HEK293 (cell line): ENCODE data around the gene SAV1.

Source experiments
- CTCF ChIA-PET: fragments of 350-600 bp; formaldehyde crosslinking; extraction: SDS; loops from one replicate; lab custom pipeline; 2021; ENCODE audit warnings: antibody characterized with exemption; lab: Yijun Ruan, JAX
- POLR2A ChIA-PET: fragments of 300-600 bp; formaldehyde crosslinking; extraction: SDS; loops from one replicate; lab custom pipeline; 2020; ENCODE audit warnings: antibody characterized with exemption, inconsistent platforms; lab: Yijun Ruan, JAX
- H3K27ac ChIP-seq: fragments of 200-500 bp; sonication (Bioruptor generic); 2 replicates; pipeline ENCODE4 v1.5.1; 2014; ENCODE audit warnings: low read depth, low read length, control low read depth, inconsistent platforms; ENCODE audit errors: extremely low read depth
- H3K36me3 ChIP-seq, 2 experiments: fragments of 200-500 bp in 1 of 2; sonication (Bioruptor generic) in 1 of 2; 1 replicate in 1 of 2; 2 replicates in 1 of 2; pipeline ENCODE4 v1.5.1; 2014 to 2017; ENCODE audit warnings: inconsistent platforms in 2 of 2, low read length in 2 of 2; ENCODE audit not compliant: control insufficient read depth in 2 of 2, insufficient read depth in 1 of 2
- H3K4me1 ChIP-seq: fragments of 200-500 bp; sonication (Bioruptor generic); 2 replicates; pipeline ENCODE4 v1.5.1; 2014; ENCODE audit warnings: mild to moderate bottlenecking, low read length, inconsistent platforms; ENCODE audit not compliant: control insufficient read depth, insufficient read depth
- H3K4me3 ChIP-seq: 2 replicates; pipeline ENCODE4 v1.5.1; 2011; ENCODE audit warnings: low read depth, mild to moderate bottlenecking, control low read depth, low read length, moderate library complexity
- H3K9me3 ChIP-seq: fragments of 200-500 bp; sonication (Bioruptor generic); 2 replicates; pipeline ENCODE4 v1.5.1; 2014; ENCODE audit warnings: low read depth, low read length, inconsistent platforms; ENCODE audit not compliant: control insufficient read depth, insufficient read depth
- PRDM1 ChIP-seq: fragments of 450-650 bp; formaldehyde crosslinking; IDR thresholded peaks from 2 replicates; pipeline ENCODE4; 2016; ENCODE audit warnings: missing biosample characterization, missing genetic modification characterization
- RBAK ChIP-seq: fragments of 450-650 bp; formaldehyde crosslinking; IDR thresholded peaks from 2 replicates; pipeline ENCODE4 v1.5.1; 2016; ENCODE audit warnings: missing biosample characterization, missing genetic modification characterization
- ZBTB20 ChIP-seq: fragments of 450-650 bp; formaldehyde crosslinking; IDR thresholded peaks from 2 replicates; pipeline ENCODE4 v1.5.1; 2016; ENCODE audit warnings: missing biosample characterization, missing genetic modification characterization
- ZFP37 ChIP-seq: fragments of 450-650 bp; formaldehyde crosslinking; IDR thresholded peaks from 2 replicates; pipeline ENCODE4 v1.5.1; 2016; ENCODE audit warnings: missing biosample characterization, missing genetic modification characterization
- ZNF112 ChIP-seq: fragments of 450-650 bp; formaldehyde crosslinking; IDR thresholded peaks from 2 replicates; pipeline ENCODE4 v1.5.0; 2017; ENCODE audit warnings: missing biosample characterization, missing genetic modification characterization
- ZNF184 ChIP-seq: fragments of 450-650 bp; IDR thresholded peaks from 2 replicates; pipeline ENCODE4 v1.5.1; 2018; ENCODE audit warnings: missing biosample characterization, mild to moderate bottlenecking, missing genetic modification characterization
- ZNF2 ChIP-seq: fragments of 450-650 bp; formaldehyde crosslinking; IDR thresholded peaks from 2 replicates; pipeline ENCODE4 v1.5.1; 2016; ENCODE audit warnings: missing biosample characterization, missing genetic modification characterization
- ZNF362 ChIP-seq: fragments of 450-650 bp; formaldehyde crosslinking; IDR thresholded peaks from 2 replicates; pipeline ENCODE4 v1.5.1; 2016; ENCODE audit warnings: missing biosample characterization, missing genetic modification characterization
- ZNF768 ChIP-seq: fragments of 450-650 bp; formaldehyde crosslinking; IDR thresholded peaks from 2 replicates; pipeline ENCODE4 v1.5.1; 2018; ENCODE audit warnings: missing biosample characterization, mild to moderate bottlenecking, missing genetic modification characterization
- ZXDB ChIP-seq: fragments of 450-650 bp; formaldehyde crosslinking; IDR thresholded peaks from 2 replicates; pipeline ENCODE4 v1.5.1; 2016; ENCODE audit warnings: missing biosample characterization, missing genetic modification characterization

SAV1 gene

GRCh38 chr14:50598765-50599164 is 69.3 kb downstream of the SAV1 start (continued):
- TF ChIP-seq ZBTB20 (tag by site-specific recombination), result no peak
- TF ChIP-seq ZFP37 (tag by site-specific recombination), result no peak
- TF ChIP-seq ZNF112, result no peak
- TF ChIP-seq, all 188 proteins: peak for 0

GRCh38 chr14:50594577-50595316 is 73.4 kb downstream of the SAV1 start:
- CTCF ChIA-PET, result no interaction called here
- Histone ChIP-seq H3K36me3 (no peaks in the 10 kb centered on the region; a peak in 1 of 3 replicates), H3K4me3 (no peak overlapping the region), H3K9me3 (no peaks in the 10 kb centered on the region), H3K27ac (no peak overlapping the region), H3K4me1 (no peaks in the 10 kb centered on the region)
- TF ChIP-seq RBAK (no peak), ZNF362 (tag by site-specific recombination) (0 out of 2 replicates have a peak, but pooled peaks have one; percentile 19), PRDM1 (tag by site-specific recombination) (peak; percentile 74)
- TF ChIP-seq, all 188 proteins: peak for 2
- POLR2A ChIA-PET, result interaction anchor here (0.7 kb wide), 1 partner anchor 35 kb away, joined by 3 read pairs; the partner anchor contains the start of gene ATL1

- POLR2A ChIA-PET, result no interaction called here
- no peak for TF ChIP-seq ZXDB (tag by site-specific recombination)
- TF ChIP-seq ZNF184 (tag by site-specific recombination), result no peak
- TF ChIP-seq ZNF2 (tag by site-specific recombination), result no peak
- TF ChIP-seq ZNF768 (tag by site-specific recombination), result no peak
- TF ChIP-seq, all 188 proteins: peak for 0
These were observed 77.6 kb downstream of the SAV1 start for GRCh38 chr14:50590464-50590863.

More at GRCh38 chr14:50590464-50590863, 77.6 kb downstream of the SAV1 start:
- Histone ChIP-seq H3K9me3 (no peaks in the 10 kb centered on the region), H3K4me1 (no peaks in the 10 kb centered on the region), H3K4me3 (no peak overlapping the region), H3K36me3 (no peaks in the 10 kb centered on the region; a peak in 1 of 3 replicates), H3K27ac (no peak overlapping the region)
- CTCF ChIA-PET, result no interaction called here
